Measurements from ENCODE around the gene CDCA4.

Gene CDCA4

GRCh38 chr14:105021656-105022275 is 883 bp upstream of the CDCA4 start:
- Histone ChIP-seq H3K4me1 (peaks cover 3% of the 10 kb centered on the region), H3K36me3 (peaks cover 17% of the 10 kb centered on the region), H3K27me3 (no peaks in the 10 kb centered on the region), H3K4me3 (ENCODE audit: low read depth, low read length) (peak overlapping the region; percentile 90), H3K9me3 (no peaks in the 10 kb centered on the region)
- DNase-seq: peak; percentile 51
- TF ChIP-seq CTCF (IDR thresholded peaks at IDR 0.05; ENCODE audit: low read depth, low read length): peak; percentile 37; the same call in 1 of the 2 replicates

- Histone ChIP-seq H3K4me3 (ENCODE audit: low read depth, low read length) (peak overlapping the region; percentile 62), H3K4me1 (peaks cover 18% of the 10 kb centered on the region), H3K9me3 (no peaks in the 10 kb centered on the region), H3K36me3 (peaks cover 28% of the 10 kb centered on the region), H3K27me3 (no peaks in the 10 kb centered on the region)
- no peak for TF ChIP-seq CTCF (IDR thresholded peaks at IDR 0.05; ENCODE audit: low read depth, low read length)
- DNase-seq: peak; percentile 51
Measured at GRCh38 chr14:105019861-105020814, 745 bp downstream of the CDCA4 start.

DNA sequence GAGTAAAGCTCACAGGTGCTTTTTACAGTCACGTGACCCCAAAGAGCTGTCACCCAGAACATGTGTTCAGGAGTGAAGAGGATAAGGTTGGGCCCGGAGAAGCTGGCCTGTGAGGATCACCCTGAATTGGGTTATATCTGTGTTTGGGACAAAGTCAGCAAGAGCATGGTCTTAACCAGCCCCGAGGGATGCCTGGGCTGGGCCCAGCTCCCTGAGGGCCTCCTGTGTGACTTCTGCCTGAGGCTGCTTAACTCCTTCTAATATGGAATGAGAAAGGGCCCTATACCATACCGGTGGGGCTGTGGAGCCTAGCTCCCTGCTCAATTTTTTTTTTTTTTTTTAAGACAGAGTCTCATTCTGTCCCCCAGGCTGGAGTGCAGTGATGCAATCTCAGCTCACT is 2.5 kb downstream of the CDCA4 start:
- peaks cover 28% of the 10 kb centered on the region for H3K36me3 ChIP-seq
- no peaks in the 10 kb centered on the region for H3K9me3 ChIP-seq
- H3K4me3 ChIP-seq (ENCODE audit: low read depth, low read length): no peak overlapping the region
- no peaks in the 10 kb centered on the region for H3K27me3 ChIP-seq
- peaks cover 34% of the 10 kb centered on the region for H3K4me1 ChIP-seq
- no peak for TF ChIP-seq CTCF (IDR thresholded peaks at IDR 0.05; ENCODE audit: low read depth, low read length)
- DNase-seq: no peak

GRCh38 chr14:105015905-105016304 is 5.0 kb downstream of the CDCA4 start:
- peaks cover 39% of the 10 kb centered on the region for H3K36me3 ChIP-seq
- peaks cover 42% of the 10 kb centered on the region for H3K4me1 ChIP-seq
- TF ChIP-seq CTCF (IDR thresholded peaks at IDR 0.05; ENCODE audit: low read depth, low read length): no peak
- no peak for DNase-seq
- no peaks in the 10 kb centered on the region for H3K27me3 ChIP-seq
- no peaks in the 10 kb centered on the region for H3K9me3 ChIP-seq
- no peak overlapping the region for H3K4me3 ChIP-seq (ENCODE audit: low read depth, low read length)

DNA sequence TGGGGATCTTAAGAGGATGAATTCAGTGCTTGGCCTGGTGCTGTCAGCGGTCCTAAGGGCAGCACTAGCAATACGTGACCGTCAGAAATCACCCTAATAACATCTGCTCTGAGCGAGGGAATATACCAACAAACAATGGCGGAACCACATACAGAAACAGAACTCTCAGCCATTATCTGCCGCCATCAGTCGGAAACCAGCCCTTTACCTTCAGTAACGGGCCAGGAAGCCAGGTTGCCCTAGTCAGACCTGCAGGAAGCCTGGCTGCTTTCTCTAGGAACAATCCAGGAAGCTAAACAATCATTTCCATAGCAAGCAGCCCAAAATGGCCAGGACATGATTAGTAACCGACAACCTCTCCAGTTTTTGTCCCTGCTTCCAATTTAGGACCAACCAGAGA is 5.6 kb downstream of the CDCA4 start:
- H3K36me3 ChIP-seq: peaks cover 40% of the 10 kb centered on the region
- no peaks in the 10 kb centered on the region for H3K9me3 ChIP-seq
- DNase-seq: no peak
- TF ChIP-seq CTCF (IDR thresholded peaks at IDR 0.05; ENCODE audit: low read depth, low read length): no peak
- H3K27me3 ChIP-seq: no peaks in the 10 kb centered on the region
- peaks cover 42% of the 10 kb centered on the region for H3K4me1 ChIP-seq
- no peak overlapping the region for H3K4me3 ChIP-seq (ENCODE audit: low read depth, low read length)

DNA sequence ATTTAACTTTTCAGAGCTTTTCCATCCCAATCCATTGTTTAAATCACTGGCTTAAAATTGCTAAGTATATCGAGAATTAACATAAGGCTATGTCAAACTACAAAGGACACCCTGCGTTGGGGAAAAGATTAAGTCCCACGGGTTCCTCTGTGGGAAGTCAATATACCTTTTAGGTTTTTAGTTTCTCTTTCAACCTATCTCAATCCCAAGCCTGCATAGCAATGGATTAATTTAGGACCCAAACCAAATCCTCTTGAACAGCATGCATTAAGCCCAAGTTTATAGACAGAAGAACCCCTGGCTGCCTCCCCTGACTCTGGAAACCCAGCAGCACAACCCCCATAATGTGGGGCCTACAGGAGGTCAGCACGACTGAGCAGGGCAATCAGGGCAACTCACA is 6.3 kb downstream of the CDCA4 start:
- no peak for TF ChIP-seq CTCF (IDR thresholded peaks at IDR 0.05; ENCODE audit: low read depth, low read length)
- Histone ChIP-seq H3K4me3 (ENCODE audit: low read depth, low read length) (no peak overlapping the region), H3K27me3 (no peaks in the 10 kb centered on the region), H3K4me1 (peaks cover 42% of the 10 kb centered on the region), H3K9me3 (no peaks in the 10 kb centered on the region), H3K36me3 (peaks cover 43% of the 10 kb centered on the region)
- no peak for DNase-seq

All from BE2C (cell line).